K562 (cell line): ENCODE data around the gene TSPAN13. TPM values are rescaled to one million over a fixed set of nuclear protein-coding genes. Genes with fewer than 3 reads are reported as not detected.

Source experiments
- BRF1 ChIP-seq: IDR thresholded peaks from 3 replicates; pipeline ENCODE4 v1.6.1; 2011; ENCODE audit warnings: borderline replicate concordance, mild to moderate bottlenecking; ENCODE audit not compliant: insufficient read length; ENCODE audit errors: extremely low read depth
- GATA2 ChIP-seq: sonication (generic); formaldehyde crosslinking; IDR thresholded peaks from 2 replicates; pipeline ENCODE4 v1.4.0; 2020; ENCODE audit warnings: mild to moderate bottlenecking, missing genetic modification reagents
- HDAC2 ChIP-seq: fragments of 450-650 bp; IDR thresholded peaks from 2 replicates; pipeline ENCODE4 v1.6.1; 2016; ENCODE audit warnings: mild to moderate bottlenecking
- IRF2 ChIP-seq: sonication (generic); formaldehyde crosslinking; IDR thresholded peaks from 2 replicates; pipeline ENCODE4 v1.8.1; 2022; ENCODE audit warnings: mild to moderate bottlenecking, missing genetic modification reagents
- MEF2D ChIP-seq: conservative IDR thresholded peaks from 2 replicates; pipeline ENCODE4 v1.6.1; 2016; ENCODE audit warnings: low read depth, missing genetic modification characterization, missing compliant biosample characterization
- NCOA2 ChIP-seq, 2 experiments: fragments of 450-650 bp; IDR thresholded peaks; 2 replicates each; pipeline ENCODE4 v1.6.1; 2018; ENCODE audit warnings: mild to moderate bottlenecking in 2 of 2, moderate library complexity in 1 of 2; ENCODE audit not compliant: partially characterized antibody in 2 of 2
- NELFE ChIP-seq: IDR thresholded peaks from 2 replicates; pipeline ENCODE4 v1.6.1; 2011; ENCODE audit warnings: mild to moderate bottlenecking; ENCODE audit not compliant: insufficient read depth, insufficient read length
- NEUROD1 ChIP-seq: fragments of 150-350 bp; IDR thresholded peaks from 2 replicates; pipeline ENCODE4 v1.6.1; 2014; ENCODE audit warnings: borderline replicate concordance, low read length, low read depth; ENCODE audit not compliant: partially characterized antibody
- RBM22 ChIP-seq: fragments of 200-400 bp; formaldehyde crosslinking; IDR thresholded peaks from 2 replicates; pipeline ENCODE4 v1.6.1; 2018; ENCODE audit warnings: low read length, low read depth; ENCODE audit not compliant: poor library complexity, severe bottlenecking
- RFX7 ChIP-seq: fragments of 250-450 bp; sonication (Bioruptor Pico); IDR thresholded peaks from 2 replicates; pipeline ENCODE4 v1.5.1; 2021; ENCODE audit warnings: mild to moderate bottlenecking
- RHOXF2B ChIP-seq: fragments of 250-450 bp; sonication (Bioruptor Pico); conservative IDR thresholded peaks from 2 replicates; pipeline ENCODE4 v1.5.1; 2021
- SMARCB1 ChIP-seq: IDR thresholded peaks from 2 replicates; pipeline ENCODE4 v1.6.1; 2011; ENCODE audit warnings: improper control_type of control experiment, low read depth; ENCODE audit not compliant: insufficient read length
- SP2 ChIP-seq: IDR thresholded peaks from 2 replicates; pipeline ENCODE4 v1.6.1; 2011; ENCODE audit warnings: mild to moderate bottlenecking, low read depth, low read length, moderate library complexity; ENCODE audit not compliant: poor library complexity, severe bottlenecking; ENCODE audit errors: extremely low read depth
- ZEB2 ChIP-seq: fragments of 450-650 bp; IDR thresholded peaks from 2 replicates; pipeline ENCODE4 v1.6.1; 2016
- ZNF224 ChIP-seq: sonication (generic); formaldehyde crosslinking; IDR thresholded peaks from 2 replicates; pipeline ENCODE4 v1.8.0; 2022; ENCODE audit warnings: mild to moderate bottlenecking, missing genetic modification reagents
- ZNF232 ChIP-seq: sonication (generic); formaldehyde crosslinking; IDR thresholded peaks from 2 replicates; pipeline ENCODE4 v1.8.0; 2022; ENCODE audit warnings: mild to moderate bottlenecking, missing genetic modification reagents
- ZNF444 ChIP-seq: fragments of 250-450 bp; sonication (Bioruptor Pico); IDR thresholded peaks from 2 replicates; pipeline ENCODE4 v1.4.0; 2020; ENCODE audit warnings: mild to moderate bottlenecking, moderate library complexity
- ZNF445 ChIP-seq: fragments of 250-450 bp; sonication (Bioruptor Pico); IDR thresholded peaks from 2 replicates; pipeline ENCODE4 v1.4.0; 2020; ENCODE audit warnings: low read depth, mild to moderate bottlenecking, moderate library complexity
- ZNF57 ChIP-seq: fragments of 450-650 bp; formaldehyde crosslinking; IDR thresholded peaks from 2 replicates; pipeline ENCODE4 v1.4.0; 2020; ENCODE audit warnings: mild to moderate bottlenecking, moderate library complexity
- ZNF584 ChIP-seq: fragments of 200-800 bp; sonication (Bioruptor generic); IDR thresholded peaks from 2 replicates; pipeline ENCODE4 v1.6.1; 2016; ENCODE audit warnings: low read depth, mild to moderate bottlenecking, missing genetic modification characterization, missing compliant biosample characterization
- ZNF586 ChIP-seq: fragments of 450-650 bp; formaldehyde crosslinking; conservative IDR thresholded peaks from 2 replicates; pipeline ENCODE4 v1.4.0; 2020; ENCODE audit warnings: mild to moderate bottlenecking, moderate library complexity
- ZNF778 ChIP-seq: fragments of 450-650 bp; formaldehyde crosslinking; IDR thresholded peaks from 2 replicates; pipeline ENCODE4 v1.4.0; 2020; ENCODE audit warnings: mild to moderate bottlenecking, moderate library complexity
- polyA plus RNA-seq, 8 experiments: library from polyadenylated mRNA; depleted of rRNA in 4 of 8; stranded (reverse) in 5 of 8; unstranded in 3 of 8; fragments of >200 nt; fragmentation: Nextera tagmentation in 2 of 8; fragmentation: Illumina TruSeq in 1 of 8; extraction: Ambion mirVana in 2 of 8; extraction: Trizol in 1 of 8; gene quantifications; 2 replicates each; pipeline versions ENCODE4 v1.2.1 to v1.2.3, GENCODE V29; 2011 to 2014; ENCODE audit warnings: inconsistent platforms in 1 of 8, missing spikeins in 1 of 8
- total RNA-seq, 7 experiments: library from RNA; depleted of rRNA in 6 of 7; stranded (reverse); fragments of >200 nt in 6 of 7; fragmentation: Illumina TruSeq in 2 of 7; extraction: Trizol in 2 of 7; gene quantifications; 2 replicates each; pipeline versions ENCODE4 v1.2.1 to v1.2.3, GENCODE V29; 2011 to 2021; ENCODE audit warnings: low replicate concordance in 1 of 7
- TF ChIP-seq, protein P1 (sequence below): fragments of 450-650 bp; formaldehyde crosslinking; IDR thresholded peaks from 2 replicates; pipeline ENCODE4 v1.4.0; 2022; ENCODE audit warnings: missing genetic modification characterization
- TF ChIP-seq, protein P2 (sequence below): sonication (generic); formaldehyde crosslinking; IDR thresholded peaks from 2 replicates; pipeline ENCODE4 v1.9.0; 2022; ENCODE audit warnings: mild to moderate bottlenecking, missing genetic modification reagents
- TF ChIP-seq, protein P3 (sequence below): fragments of 250-450 bp; sonication (Bioruptor Pico); IDR thresholded peaks from 2 replicates; pipeline ENCODE4 v1.5.0; 2021

TSPAN13 gene
- total and polyA plus RNA-seq, 9 of the 15 experiments (the other 6 are each of a cell fraction or from before 2014, with no cell fraction given), result 7.8 to 46.3 (median 20.0) TPM

DNA sequence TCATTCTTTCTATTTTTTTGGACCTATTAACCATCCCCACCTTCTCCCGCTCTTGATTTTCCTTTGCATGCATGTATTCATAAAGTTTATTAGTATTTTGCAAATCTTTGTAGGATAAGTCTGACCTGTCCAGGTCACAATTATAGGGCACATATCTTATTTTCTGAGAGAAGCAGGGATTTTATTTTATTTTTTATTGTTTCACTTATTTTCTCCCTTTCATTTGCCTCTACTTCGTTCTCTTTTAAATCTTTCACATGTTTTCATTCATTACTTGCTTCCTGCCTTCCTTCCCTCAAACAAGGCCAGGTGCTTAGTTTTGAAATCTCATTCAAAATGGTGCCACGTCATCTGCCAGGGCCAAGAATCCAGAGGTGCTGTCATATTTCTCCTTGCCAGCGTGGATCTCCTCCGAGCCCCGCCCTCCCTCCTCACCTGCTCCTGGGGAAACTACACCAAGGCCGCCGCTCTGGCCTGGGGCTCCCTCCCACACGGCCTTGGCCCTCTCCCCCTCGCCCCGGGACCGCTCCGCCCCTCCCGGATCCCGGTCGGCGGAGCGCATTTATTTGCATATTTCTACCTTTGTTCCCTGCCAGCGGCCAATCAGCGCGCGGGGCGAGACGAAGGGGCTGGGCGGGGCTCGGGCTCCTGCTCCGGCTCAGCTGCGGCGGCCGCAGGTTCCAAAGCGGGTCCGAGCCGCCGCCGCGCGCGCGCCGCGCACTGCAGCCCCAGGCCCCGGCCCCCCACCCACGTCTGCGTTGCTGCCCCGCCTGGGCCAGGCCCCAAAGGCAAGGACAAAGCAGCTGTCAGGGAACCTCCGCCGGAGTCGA, at the start of gene TSPAN13 (continued):
- TF ChIP-seq, protein P1, sequence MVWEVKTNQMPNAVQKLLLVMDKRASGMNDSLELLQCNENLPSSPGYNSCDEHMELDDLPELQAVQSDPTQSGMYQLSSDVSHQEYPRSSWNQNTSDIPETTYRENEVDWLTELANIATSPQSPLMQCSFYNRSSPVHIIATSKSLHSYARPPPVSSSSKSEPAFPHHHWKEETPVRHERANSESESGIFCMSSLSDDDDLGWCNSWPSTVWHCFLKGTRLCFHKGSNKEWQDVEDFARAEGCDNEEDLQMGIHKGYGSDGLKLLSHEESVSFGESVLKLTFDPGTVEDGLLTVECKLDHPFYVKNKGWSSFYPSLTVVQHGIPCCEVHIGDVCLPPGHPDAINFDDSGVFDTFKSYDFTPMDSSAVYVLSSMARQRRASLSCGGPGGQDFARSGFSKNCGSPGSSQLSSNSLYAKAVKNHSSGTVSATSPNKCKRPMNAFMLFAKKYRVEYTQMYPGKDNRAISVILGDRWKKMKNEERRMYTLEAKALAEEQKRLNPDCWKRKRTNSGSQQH (CRISPR knock-in tag), result no peak
- TF ChIP-seq SMARCB1, result no peak
- TF ChIP-seq ZNF232 (CRISPR knock-in tag), result no peak
- TF ChIP-seq ZEB2, result no peak
- no peak for TF ChIP-seq ZNF586 (CRISPR knock-in tag)
- no peak for TF ChIP-seq NEUROD1
- TF ChIP-seq ZNF584 (CRISPR knock-in tag), result no peak
- TF ChIP-seq RHOXF2B (CRISPR knock-in tag), result no peak
- no peak for TF ChIP-seq ZNF224 (CRISPR knock-in tag)
- TF ChIP-seq BRF1, result no peak
- TF ChIP-seq ZNF444, result no peak
- TF ChIP-seq RBM22, result no peak
- TF ChIP-seq NELFE, result no peak
- TF ChIP-seq RFX7, result no peak
- no peak for TF ChIP-seq NCOA2 (IDR thresholded peaks at IDR 0.05; ENCODE audit: partially characterized antibody in 2 of 2)
- no peak for TF ChIP-seq ZNF445
- no peak for TF ChIP-seq MEF2D (tag)
- no peak for TF ChIP-seq GATA2
- TF ChIP-seq, protein P2, sequence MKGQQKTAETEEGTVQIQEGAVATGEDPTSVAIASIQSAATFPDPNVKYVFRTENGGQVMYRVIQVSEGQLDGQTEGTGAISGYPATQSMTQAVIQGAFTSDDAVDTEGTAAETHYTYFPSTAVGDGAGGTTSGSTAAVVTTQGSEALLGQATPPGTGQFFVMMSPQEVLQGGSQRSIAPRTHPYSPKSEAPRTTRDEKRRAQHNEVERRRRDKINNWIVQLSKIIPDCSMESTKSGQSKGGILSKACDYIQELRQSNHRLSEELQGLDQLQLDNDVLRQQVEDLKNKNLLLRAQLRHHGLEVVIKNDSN (CRISPR knock-in tag), result no peak
- TF ChIP-seq ZNF778 (CRISPR knock-in tag), result no peak
- no peak for TF ChIP-seq ZNF57 (CRISPR knock-in tag)
- TF ChIP-seq, protein P3, sequence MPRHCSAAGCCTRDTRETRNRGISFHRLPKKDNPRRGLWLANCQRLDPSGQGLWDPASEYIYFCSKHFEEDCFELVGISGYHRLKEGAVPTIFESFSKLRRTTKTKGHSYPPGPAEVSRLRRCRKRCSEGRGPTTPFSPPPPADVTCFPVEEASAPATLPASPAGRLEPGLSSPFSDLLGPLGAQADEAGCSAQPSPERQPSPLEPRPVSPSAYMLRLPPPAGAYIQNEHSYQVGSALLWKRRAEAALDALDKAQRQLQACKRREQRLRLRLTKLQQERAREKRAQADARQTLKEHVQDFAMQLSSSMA, result no peak
- no peak for TF ChIP-seq IRF2 (CRISPR knock-in tag)
- no peak for TF ChIP-seq HDAC2
- TF ChIP-seq SP2, result no peak
